HUES6 (cell line): ENCODE measurements around the gene LRBA.
"Not testable (repeated sequence)": the region's sequence is repeated elsewhere in the genome, so short reads cannot be mapped to it uniquely, and the experiment has no call there.

Experiments
- H3K27ac ChIP-seq: 2 replicates; pipeline ENCODE4 v1.7.0; 2013; ENCODE audit warnings: low read depth, mild to moderate bottlenecking, low read length, inconsistent platforms
- H3K27me3 ChIP-seq: 2 replicates; pipeline ENCODE4 v1.6.1; 2013; ENCODE audit warnings: low read length; ENCODE audit not compliant: control insufficient read depth, insufficient read depth
- H3K36me3 ChIP-seq: 2 replicates; pipeline ENCODE4 v1.6.1; 2013; ENCODE audit warnings: low read length; ENCODE audit not compliant: control insufficient read depth, insufficient read depth
- H3K4me1 ChIP-seq: 2 replicates; pipeline ENCODE4 v1.6.1; 2013; ENCODE audit warnings: low read length; ENCODE audit not compliant: control insufficient read depth, insufficient read depth
- H3K4me3 ChIP-seq: 2 replicates; pipeline ENCODE4 v1.5.1; 2013; ENCODE audit warnings: low read depth, low read length
- H3K9ac ChIP-seq: one replicate; pipeline ENCODE4 v1.6.1; 2013; ENCODE audit warnings: mild to moderate bottlenecking, low read length
- H3K9me3 ChIP-seq: 2 replicates; pipeline ENCODE4 v1.6.1; 2013; ENCODE audit warnings: low read depth, low read length; ENCODE audit not compliant: control insufficient read depth, insufficient read depth

Gene LRBA

GRCh38 chr4:150957095-150957494, 58.0 kb downstream of the LRBA start:
- not testable (repeated sequence) for H3K27ac ChIP-seq, H3K27me3 ChIP-seq, H3K4me1 ChIP-seq, H3K4me3 ChIP-seq, H3K9ac ChIP-seq
- Histone ChIP-seq H3K9me3 (peaks cover 55% of the 10 kb centered on the region), H3K36me3 (peaks cover 11% of the 10 kb centered on the region; the same call in 1 of the 2 replicates)

GRCh38 chr4:150953916-150954315, 61.2 kb downstream of the LRBA start:
- not testable (repeated sequence) for H3K27ac ChIP-seq, H3K9ac ChIP-seq, H3K4me1 ChIP-seq, H3K27me3 ChIP-seq, H3K4me3 ChIP-seq
- Histone ChIP-seq H3K9me3 (peaks cover 47% of the 10 kb centered on the region), H3K36me3 (peaks cover 11% of the 10 kb centered on the region; the same call in 1 of the 2 replicates)

- Histone ChIP-seq H3K4me1 (no peaks in the 10 kb centered on the region), H3K27ac (no peak overlapping the region), H3K36me3 (0 out of 2 replicates have a peak, but pooled peaks cover 6% of the 10 kb centered on the region), H3K9me3 (peaks cover 32% of the 10 kb centered on the region), H3K27me3 (no peaks in the 10 kb centered on the region), H3K4me3 (no peak overlapping the region), H3K9ac (no peak overlapping the region)
Observed at GRCh38 chr4:150952167-150952845, 62.8 kb downstream of the LRBA start.

GRCh38 chr4:150950657-150951288, 64.3 kb downstream of the LRBA start:
- Histone ChIP-seq H3K9ac (no peak overlapping the region), H3K9me3 (peaks cover 17% of the 10 kb centered on the region), H3K27ac (no peak overlapping the region), H3K27me3 (no peaks in the 10 kb centered on the region), H3K4me1 (no peaks in the 10 kb centered on the region), H3K4me3 (no peak overlapping the region), H3K36me3 (no peaks in the 10 kb centered on the region)

DNA sequence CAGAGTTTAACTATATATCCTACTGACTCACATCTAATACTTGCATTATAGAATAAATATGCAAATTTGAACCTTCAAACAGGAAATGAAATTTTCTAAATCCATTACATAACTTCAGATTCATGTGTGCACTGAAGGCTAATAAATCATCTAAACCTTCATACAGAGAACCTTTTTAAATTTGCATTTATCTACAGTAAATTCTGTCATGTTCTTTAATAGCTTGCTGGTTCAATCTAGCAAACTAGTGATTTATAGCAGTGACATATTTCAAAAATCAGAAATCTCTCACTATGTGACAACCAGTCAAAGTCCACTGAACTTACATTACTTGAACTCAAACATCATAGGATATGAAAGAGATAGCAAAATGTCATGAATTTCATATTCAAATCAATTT, 65.1 kb downstream of the LRBA start:
- H3K27me3 ChIP-seq: no peaks in the 10 kb centered on the region
- H3K9ac ChIP-seq: no peak overlapping the region
- H3K4me3 ChIP-seq: no peak overlapping the region
- H3K9me3 ChIP-seq: peaks cover 12% of the 10 kb centered on the region
- no peak overlapping the region for H3K27ac ChIP-seq
- no peaks in the 10 kb centered on the region for H3K4me1 ChIP-seq
- no peaks in the 10 kb centered on the region for H3K36me3 ChIP-seq

DNA sequence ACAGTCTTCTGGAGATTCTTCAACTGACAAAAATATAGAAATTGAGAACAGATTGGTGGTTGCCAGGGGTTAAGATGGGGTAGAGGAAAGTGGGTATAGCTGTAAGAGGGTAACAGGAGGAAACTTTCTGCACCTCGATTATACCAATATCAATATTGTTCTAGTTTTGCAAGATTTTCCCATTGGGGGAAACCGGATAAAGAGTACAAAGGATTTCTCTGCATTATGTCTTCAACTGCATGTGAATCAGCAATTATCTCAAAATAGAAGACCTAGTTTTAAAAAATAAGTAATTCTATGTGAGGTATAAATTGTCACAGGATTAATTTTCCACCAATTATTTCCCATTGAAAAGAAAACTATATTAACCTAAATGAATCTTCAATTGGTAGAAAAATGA, 65.7 kb downstream of the LRBA start:
- no peak overlapping the region for H3K27ac ChIP-seq
- no peaks in the 10 kb centered on the region for H3K4me1 ChIP-seq

DNA sequence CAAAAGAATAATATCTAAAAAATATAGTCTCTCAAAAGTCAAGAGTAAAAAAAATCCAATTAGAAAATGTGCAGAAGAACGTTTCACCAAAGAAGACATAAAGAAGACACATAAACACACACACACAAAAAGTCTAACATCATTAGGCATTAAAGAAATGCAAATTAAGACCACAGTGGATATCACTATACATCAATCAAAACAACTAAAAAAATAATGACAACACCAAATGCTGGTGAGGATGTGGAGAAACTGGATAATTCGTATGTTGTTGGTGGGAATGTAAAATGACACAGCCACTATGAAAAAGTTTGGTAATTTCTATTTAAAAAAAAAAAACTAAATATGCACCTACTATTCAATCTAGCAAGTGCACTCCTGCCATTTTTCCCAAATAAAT, 66.4 kb downstream of the LRBA start:
- Histone ChIP-seq H3K9ac (no peak overlapping the region), H3K9me3 (peaks cover 10% of the 10 kb centered on the region), H3K4me3 (no peak overlapping the region), H3K36me3 (no peaks in the 10 kb centered on the region), H3K27me3 (no peaks in the 10 kb centered on the region), H3K27ac (no peak overlapping the region), H3K4me1 (no peaks in the 10 kb centered on the region)

More for the DNA sequence above, 65.7 kb downstream of the LRBA start:
- H3K4me3 ChIP-seq: no peak overlapping the region
- H3K36me3 ChIP-seq: no peaks in the 10 kb centered on the region
- peaks cover 10% of the 10 kb centered on the region for H3K9me3 ChIP-seq
- no peaks in the 10 kb centered on the region for H3K27me3 ChIP-seq
- H3K9ac ChIP-seq: no peak overlapping the region

GRCh38 chr4:150948074-150948473, 67.0 kb downstream of the LRBA start:
- Histone ChIP-seq H3K27me3 (no peaks in the 10 kb centered on the region), H3K4me3 (no peak overlapping the region)

DNA sequence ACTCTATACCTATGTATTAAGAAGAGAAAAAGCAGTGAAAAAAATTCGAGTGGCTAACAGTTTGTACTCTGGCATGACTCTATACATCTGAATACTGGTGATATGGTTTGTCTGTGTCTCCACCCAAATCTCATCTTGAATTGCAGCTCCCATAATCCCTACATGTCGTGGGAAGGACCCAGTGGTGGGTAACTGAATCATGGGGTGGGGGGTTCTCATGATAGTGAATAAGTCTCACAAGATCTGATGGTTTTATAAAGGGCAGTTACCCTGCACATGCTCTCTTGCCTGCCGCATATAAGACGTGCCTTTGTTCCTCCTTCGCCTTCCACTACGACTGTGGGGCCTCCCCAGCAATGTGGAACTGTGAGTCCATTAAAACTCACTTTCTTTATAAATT, 70.4 kb downstream of the LRBA start:
- Histone ChIP-seq H3K36me3 (no peaks in the 10 kb centered on the region), H3K4me3 (no peak overlapping the region), H3K9me3 (no peaks in the 10 kb centered on the region), H3K27ac (no peak overlapping the region), H3K27me3 (no peaks in the 10 kb centered on the region), H3K4me1 (no peaks in the 10 kb centered on the region), H3K9ac (no peak overlapping the region)

More at GRCh38 chr4:150948074-150948473, 67.0 kb downstream of the LRBA start:
- Histone ChIP-seq H3K27ac (no peak overlapping the region), H3K9me3 (peaks cover 6% of the 10 kb centered on the region), H3K36me3 (no peaks in the 10 kb centered on the region), H3K4me1 (no peaks in the 10 kb centered on the region), H3K9ac (no peak overlapping the region)

DNA sequence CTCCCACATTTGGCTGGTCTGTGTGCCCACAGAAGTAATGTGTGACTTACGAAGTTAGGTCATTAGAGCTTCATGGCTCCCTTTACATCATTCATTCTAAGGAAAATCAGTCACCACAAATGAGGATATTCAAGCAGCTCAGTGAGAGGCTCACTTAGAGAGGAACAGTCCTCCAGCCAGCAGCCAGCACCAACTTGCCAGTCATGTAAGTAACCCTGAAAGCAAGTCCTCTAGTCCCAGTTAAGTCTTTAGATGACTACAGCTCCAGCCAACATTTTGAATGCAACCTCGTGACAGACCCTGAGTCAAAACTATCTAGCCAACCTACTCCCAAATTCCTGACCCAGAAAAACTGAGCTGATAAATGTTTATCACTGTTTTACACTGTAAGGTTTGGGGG, 71.3 kb downstream of the LRBA start:
- peaks cover 6% of the 10 kb centered on the region; the same call in 1 of the 2 replicates for H3K4me1 ChIP-seq
- no peak overlapping the region for H3K4me3 ChIP-seq
- no peaks in the 10 kb centered on the region for H3K9me3 ChIP-seq
- H3K9ac ChIP-seq: no peak overlapping the region
- H3K27ac ChIP-seq: no peak overlapping the region
- H3K36me3 ChIP-seq: no peaks in the 10 kb centered on the region
- H3K27me3 ChIP-seq: no peaks in the 10 kb centered on the region

DNA sequence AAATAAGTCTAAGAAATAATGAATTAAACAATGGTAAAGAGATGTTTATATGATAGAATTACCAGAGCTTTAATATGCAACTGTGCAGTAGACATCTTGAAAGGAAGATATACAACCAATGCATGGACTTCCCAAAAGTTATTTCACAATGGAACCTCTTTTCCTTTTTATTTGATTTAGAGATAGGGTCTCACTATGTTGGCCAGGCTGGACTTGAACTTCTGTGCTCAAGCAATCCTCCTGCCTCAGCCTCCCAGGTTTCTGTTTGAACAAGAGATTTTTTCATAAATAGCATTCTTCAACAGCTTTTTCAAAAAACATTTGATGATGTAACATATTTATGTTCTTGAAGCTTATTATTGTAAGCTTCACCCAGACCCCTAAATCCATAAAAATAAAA, 72.0 kb downstream of the LRBA start:
- Histone ChIP-seq H3K4me1 (peaks cover 12% of the 10 kb centered on the region), H3K27me3 (no peaks in the 10 kb centered on the region), H3K27ac (no peak overlapping the region), H3K9me3 (no peaks in the 10 kb centered on the region), H3K9ac (no peak overlapping the region), H3K4me3 (no peak overlapping the region), H3K36me3 (no peaks in the 10 kb centered on the region)
